Kasumi-1 (cell line): ENCODE results near the gene RPL27.

ENCODE experiments used
- DNase-seq, 2 experiments: peaks; one replicate each; lab custom pipeline; 2025; lab: John Stamatoyannopoulos, UW

Gene RPL27

GRCh38 chr17:43051969-43052368 lies 53.8 kb downstream of the RPL27 start:
- DNase-seq, result no peak
